Measurements from ENCODE around the gene ACSL5. TPM values are rescaled to one million over a fixed set of nuclear protein-coding genes. Genes with fewer than 3 reads are reported as not detected.

ACSL5 gene
- total RNA-seq, 1 donor from 2014 or later, result 0.68 TPM

- TF ChIP-seq EZH2 (IDR thresholded peaks at IDR 0.05; ENCODE audit: insufficient read depth, low read length), result no peak
- peak; percentile 33 for TF ChIP-seq CTCF (IDR thresholded peaks at IDR 0.05; ENCODE audit: insufficient read depth, low read depth, low read length)
- Mint-ChIP-seq H3K27ac (ENCODE audit: unreplicated experiment) (no peak overlapping the region), H3K36me3 (ENCODE audit: low read depth, unreplicated experiment) (peaks cover 1% of the 10 kb centered on the region), H3K27me3 (ENCODE audit: low read depth, unreplicated experiment) (no peaks in the 10 kb centered on the region), H3K4me1 (ENCODE audit: low read depth, unreplicated experiment) (peaks cover 10% of the 10 kb centered on the region), H3K4me3 (ENCODE audit: unreplicated experiment) (no peak overlapping the region), H3K9me3 (ENCODE audit: unreplicated experiment) (no peaks in the 10 kb centered on the region)
- Histone ChIP-seq H3K4me1 (ENCODE audit: insufficient read depth, low read length) (no peaks in the 10 kb centered on the region), H3K36me3 (ENCODE audit: insufficient read depth, low read length) (no peaks in the 10 kb centered on the region), H3K4me3 (ENCODE audit: insufficient read depth, low read depth, low read length) (no peak overlapping the region), H3K9ac (ENCODE audit: low read length) (no peak overlapping the region), H2AFZ (ENCODE audit: low read depth, low read length) (no peak overlapping the region), H3K27me3 (ENCODE audit: insufficient read depth, low read length) (no peaks in the 10 kb centered on the region), H3K4me2 (ENCODE audit: low read length) (no peak overlapping the region), H4K20me1 (ENCODE audit: insufficient read depth, low read length) (peaks cover 37% of the 10 kb centered on the region), H3K79me2 (ENCODE audit: insufficient read depth, low read length) (peaks cover 12% of the 10 kb centered on the region), H3K27ac (ENCODE audit: low read depth, low read length) (no peak overlapping the region), H3K9me3 (ENCODE audit: insufficient read depth, low read depth, low read length) (no peaks in the 10 kb centered on the region)
- DNase-seq (ENCODE audit: low read depth), result no peak
- FAIRE-seq, result peak; percentile 72
These were observed 101.8 kb downstream of the ACSL5 start for GRCh38 chr10:112475575-112476218.

Other genes with a start within 250 kb of the ACSL5 start
- gene GPAM, start 190.4 kb upstream of the ACSL5 start, total RNA-seq, result 9.8 and 15.4 TPM in 2 replicates
- not detected in 2 replicates for gene TECTB, start 90.7 kb upstream of the ACSL5 start, total RNA-seq
- 21.6 and 24.8 TPM in 2 replicates for gene ZDHHC6, start 72.8 kb downstream of the ACSL5 start, total RNA-seq
- 33.3 and 33.5 TPM in 2 replicates for gene VTI1A, start 73.1 kb downstream of the ACSL5 start, total RNA-seq

Data from astrocyte (in vitro differentiated cells and primary cell).